Transverse colon (tissue), 4 donors: Measurements from ENCODE around the gene PSMG3.

Experiments used
- CTCF ChIP-seq, 5 experiments: fragments of 200-600 bp in 3 of 5; fragments of 450-650 bp in 2 of 5; sonication (generic) in 3 of 5; IDR thresholded peaks; 1 replicate in 2 of 5; 2 replicates in 3 of 5; pipeline ENCODE4 v1.5.1; 2016 to 2017; ENCODE audit warnings: antibody characterized with exemption in 5 of 5, inconsistent platforms in 3 of 5, mild to moderate bottlenecking in 2 of 5, moderate library complexity in 1 of 5
- POLR2A ChIP-seq: fragments of 450-650 bp; IDR thresholded peaks from one replicate; pipeline ENCODE4 v1.6.1; 2016; ENCODE audit warnings: antibody characterized with exemption, mild to moderate bottlenecking, moderate library complexity
- POLR2AphosphoS5 ChIP-seq, 3 donors: sonication (generic); formaldehyde crosslinking; IDR thresholded peaks; one replicate each; pipeline ENCODE4 v1.6.1; 2016; ENCODE audit warnings: antibody characterized with exemption in 3 of 3

DNA sequence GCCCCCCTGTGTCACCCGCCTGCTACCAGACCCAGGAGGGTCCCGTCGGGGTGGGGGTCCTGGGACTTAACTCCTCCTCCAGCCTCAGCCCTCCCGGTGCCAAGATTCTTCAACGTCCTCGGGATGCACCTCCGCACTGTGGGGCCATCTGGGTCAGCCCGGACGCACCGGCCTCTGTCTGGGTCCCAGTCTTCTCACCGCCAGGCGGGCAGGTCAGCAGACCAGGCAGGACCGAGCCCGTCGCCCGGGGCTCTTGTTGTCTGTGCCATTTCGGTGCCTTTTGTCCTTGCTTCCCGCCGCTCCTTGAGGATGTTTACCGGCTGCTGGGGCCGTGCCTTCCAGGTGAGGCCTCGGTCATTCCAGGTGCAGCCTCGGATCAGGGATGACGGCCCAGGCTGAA is 32.1 kb upstream of the PSMG3 start:
- TF ChIP-seq CTCF (IDR thresholded peaks at IDR 0.05) (no peak), POLR2AphosphoS5 (IDR thresholded peaks at IDR 0.05) (no peak), POLR2A (no peak)
